A673 (cell line): ENCODE results near the gene SLC8A3.

Experiments
- EZH2 ChIP-seq: fragments of 200-600 bp; sonication (generic); IDR thresholded peaks from 2 replicates; pipeline ENCODE4 v1.6.1; 2017; ENCODE audit warnings: borderline replicate concordance, low read depth, mild to moderate bottlenecking, mixed read lengths, antibody characterized with exemption, low read length; ENCODE audit not compliant: poor library complexity, severe bottlenecking
- TF ChIP-seq, protein P1 (sequence below): fragments of 300-800, 200-600 bp; sonication (generic); conservative IDR thresholded peaks from 2 replicates; pipeline ENCODE4 v1.5.1; 2017; ENCODE audit warnings: low read depth, mild to moderate bottlenecking, antibody characterized with exemption, low read length, moderate library complexity, mixed read lengths

DNA sequence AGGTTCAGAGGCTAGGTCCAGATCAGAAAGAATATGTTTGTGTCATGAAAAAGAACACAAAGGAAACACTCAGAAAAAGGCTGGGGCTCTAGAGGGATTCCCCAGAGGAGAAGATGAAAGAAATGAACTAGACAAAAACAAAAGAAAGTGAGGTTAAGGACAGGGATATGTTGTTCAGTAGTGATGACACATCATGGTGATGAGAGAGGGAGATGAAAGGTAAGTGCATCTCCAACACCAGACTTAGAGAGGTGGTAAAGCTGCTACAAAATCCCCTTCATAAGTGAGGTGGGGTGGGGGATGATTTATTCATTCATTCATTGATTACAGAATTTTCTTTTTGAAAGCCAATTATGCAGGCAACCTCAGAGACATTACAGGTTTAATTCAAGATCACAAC, 19.6 kb upstream of the SLC8A3 start:
- TF ChIP-seq, protein P1, sequence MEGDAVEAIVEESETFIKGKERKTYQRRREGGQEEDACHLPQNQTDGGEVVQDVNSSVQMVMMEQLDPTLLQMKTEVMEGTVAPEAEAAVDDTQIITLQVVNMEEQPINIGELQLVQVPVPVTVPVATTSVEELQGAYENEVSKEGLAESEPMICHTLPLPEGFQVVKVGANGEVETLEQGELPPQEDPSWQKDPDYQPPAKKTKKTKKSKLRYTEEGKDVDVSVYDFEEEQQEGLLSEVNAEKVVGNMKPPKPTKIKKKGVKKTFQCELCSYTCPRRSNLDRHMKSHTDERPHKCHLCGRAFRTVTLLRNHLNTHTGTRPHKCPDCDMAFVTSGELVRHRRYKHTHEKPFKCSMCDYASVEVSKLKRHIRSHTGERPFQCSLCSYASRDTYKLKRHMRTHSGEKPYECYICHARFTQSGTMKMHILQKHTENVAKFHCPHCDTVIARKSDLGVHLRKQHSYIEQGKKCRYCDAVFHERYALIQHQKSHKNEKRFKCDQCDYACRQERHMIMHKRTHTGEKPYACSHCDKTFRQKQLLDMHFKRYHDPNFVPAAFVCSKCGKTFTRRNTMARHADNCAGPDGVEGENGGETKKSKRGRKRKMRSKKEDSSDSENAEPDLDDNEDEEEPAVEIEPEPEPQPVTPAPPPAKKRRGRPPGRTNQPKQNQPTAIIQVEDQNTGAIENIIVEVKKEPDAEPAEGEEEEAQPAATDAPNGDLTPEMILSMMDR, result no peak
- TF ChIP-seq EZH2, result no peak
